Gastroesophageal sphincter (tissue), 3 donors: ENCODE data around the gene SLC25A34.

ENCODE experiments used
- CTCF ChIP-seq, 4 experiments: fragments of 200-600 bp in 2 of 4; fragments of 450-650 bp in 2 of 4; sonication (generic) in 1 of 4; IDR thresholded peaks; one replicate each; pipeline ENCODE4 v1.5.1; 2017 to 2019; ENCODE audit warnings: antibody characterized with exemption in 4 of 4, mild to moderate bottlenecking in 2 of 4, moderate library complexity in 2 of 4
- POLR2A ChIP-seq, 2 donors: fragments of 450-650 bp; IDR thresholded peaks; one replicate each; pipeline ENCODE4 v1.6.1; 2017; ENCODE audit warnings: antibody characterized with exemption in 2 of 2, mild to moderate bottlenecking in 2 of 2, moderate library complexity in 1 of 2

GRCh38 chr1:15705184-15705566 lies 30.9 kb upstream of the SLC25A34 start:
- no peak for TF ChIP-seq POLR2A (IDR thresholded peaks at IDR 0.05)
- TF ChIP-seq CTCF (IDR thresholded peaks at IDR 0.05) = no peak
